Limb (tissue), 2 donors: ENCODE data around the gene KRTAP10-3.

Experiments used
- DNase-seq, 2 donors: peaks; one replicate each; pipeline ENCODE4 v3.0.0-alpha.2; 2016; ENCODE audit errors: extremely low spot score in 2 of 2

The KRTAP10-3 gene

DNA sequence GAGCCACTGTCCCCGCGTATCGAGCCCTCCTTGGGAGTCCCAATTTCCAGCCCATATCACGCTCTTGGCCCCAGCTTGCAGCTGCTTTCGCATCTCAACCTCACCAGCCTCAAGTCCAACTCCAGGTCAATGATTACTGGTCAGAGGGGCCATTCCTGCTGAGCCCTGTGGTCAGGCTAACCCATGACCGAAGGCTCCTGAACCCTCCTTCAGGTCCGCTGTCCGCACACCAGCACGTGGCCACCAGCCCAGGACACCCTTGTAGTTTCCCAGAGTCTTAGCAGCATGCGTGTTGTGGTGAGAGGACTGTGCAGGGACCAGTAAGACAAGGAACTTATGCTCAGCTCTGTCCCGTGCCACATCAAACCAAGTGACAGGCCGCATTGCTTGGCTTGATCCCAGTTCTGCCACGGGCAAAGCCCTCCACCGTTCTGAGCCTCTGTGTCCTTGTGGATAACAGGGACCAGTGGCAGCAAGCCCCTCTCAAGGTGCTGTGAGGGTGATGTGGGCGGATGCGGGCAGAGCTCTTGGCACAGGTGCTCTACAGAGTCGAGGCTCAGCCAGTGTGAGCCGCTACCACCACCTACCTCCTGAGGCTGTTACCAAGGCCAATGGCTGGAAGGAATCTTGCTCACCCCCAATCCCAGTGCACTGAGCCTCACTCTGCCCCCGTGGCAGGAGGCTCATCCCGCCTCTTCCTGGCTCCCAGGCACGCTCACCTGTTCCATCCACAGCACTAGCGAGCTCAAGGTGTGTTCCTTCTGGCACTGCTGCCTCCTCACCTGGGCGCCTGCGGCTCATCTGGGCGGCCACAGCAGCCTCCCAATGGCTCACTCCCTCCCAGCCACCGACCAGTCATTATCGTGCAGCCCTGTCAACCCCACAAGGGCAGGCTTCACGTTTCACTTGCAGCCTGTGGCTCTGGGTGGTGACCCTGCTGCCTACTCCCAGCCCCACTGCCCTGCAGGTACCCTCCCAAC is 39.0 kb downstream of the KRTAP10-3 start:
- DNase-seq, result no peak

DNA sequence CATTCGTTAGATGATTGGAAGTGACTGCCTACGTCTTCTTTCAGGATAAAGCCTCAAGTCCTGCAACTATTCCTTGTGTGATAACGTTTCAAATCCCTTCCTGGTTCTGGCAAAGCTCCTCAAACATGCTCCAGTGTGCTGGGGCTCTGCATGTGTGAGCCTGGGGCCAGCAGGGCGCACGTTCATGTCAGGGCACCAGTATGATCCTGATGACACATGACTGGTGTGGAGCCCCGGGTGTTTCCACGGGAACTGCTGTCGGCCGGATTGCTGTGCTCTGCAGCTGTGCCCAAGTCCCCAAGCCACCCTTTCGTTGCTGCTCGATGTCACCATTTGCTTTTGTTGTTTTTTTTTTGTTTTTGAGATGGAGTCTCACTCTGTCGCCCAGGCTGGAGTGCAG is 39.9 kb downstream of the KRTAP10-3 start:
- DNase-seq, result no peak

DNA sequence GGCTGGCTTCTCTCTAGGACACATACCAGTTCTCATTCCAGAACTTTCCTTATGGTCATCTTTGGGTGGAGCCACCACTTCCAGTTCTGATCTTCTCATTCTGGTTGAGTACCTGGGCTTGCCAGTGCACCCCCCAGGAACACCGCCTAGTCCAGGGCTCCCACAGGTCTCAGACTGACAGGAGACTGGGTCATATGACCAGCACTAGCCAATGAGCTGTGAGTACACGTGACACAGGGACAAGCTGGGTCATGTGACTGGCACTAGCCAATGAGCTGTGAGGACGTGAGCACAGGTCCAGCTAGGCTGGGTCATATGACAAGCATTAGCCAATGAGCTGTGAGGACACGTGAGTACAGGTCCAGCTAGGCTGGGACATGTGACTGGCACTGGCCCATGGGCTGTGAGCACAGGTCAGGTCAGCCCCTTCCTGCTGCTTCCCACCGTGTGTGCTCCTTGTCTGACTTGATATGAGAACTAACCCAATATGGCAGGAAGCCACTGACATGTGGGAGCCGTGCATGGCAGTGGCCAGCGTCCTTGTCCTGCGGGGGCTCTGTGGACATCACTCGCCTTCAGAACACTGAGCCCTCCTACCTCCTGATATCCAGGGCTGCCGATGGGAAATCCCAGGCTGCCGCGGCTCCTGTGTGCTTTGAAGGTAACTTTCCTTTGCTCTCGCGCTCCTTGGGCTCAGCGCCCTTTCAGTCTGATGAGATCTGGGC is 41.3 kb downstream of the KRTAP10-3 start:
- no peak for DNase-seq

DNA sequence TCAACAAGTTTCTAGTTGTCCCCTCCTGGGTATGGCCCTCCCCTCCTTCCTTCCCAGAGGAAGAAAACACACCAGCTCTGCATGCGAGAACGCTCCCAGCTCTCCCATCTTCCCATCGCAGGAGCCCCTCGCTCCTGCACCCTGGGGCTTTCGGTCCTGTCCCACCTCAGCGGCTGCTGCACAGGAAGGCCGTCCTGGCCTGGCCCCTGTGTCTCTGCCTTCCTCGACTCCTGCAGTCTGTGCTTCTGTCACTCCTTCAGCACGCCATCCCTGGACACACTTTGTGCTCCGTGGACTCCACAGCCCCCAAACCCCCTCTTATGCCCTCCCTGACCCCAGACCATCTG is 41.8 kb downstream of the KRTAP10-3 start:
- no peak for DNase-seq

DNA sequence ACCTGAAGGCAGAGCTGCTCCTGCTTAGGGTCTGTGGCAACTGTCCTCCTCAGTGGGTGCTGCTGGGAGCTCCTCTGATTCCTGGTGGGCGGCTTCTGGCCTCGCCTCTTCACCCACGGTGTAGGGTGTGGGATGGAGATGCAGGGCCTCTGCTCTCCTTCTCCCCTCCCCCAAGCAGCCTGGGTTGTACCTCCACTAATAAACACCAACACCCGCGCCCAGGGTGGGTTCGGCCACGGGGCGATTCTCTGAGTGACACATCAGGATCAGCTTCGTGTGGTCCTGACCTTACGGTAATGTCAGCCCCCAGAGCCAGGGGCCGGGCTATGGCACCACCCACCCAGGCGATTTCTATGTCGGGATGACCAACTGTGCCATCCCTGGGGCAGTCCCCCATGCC is 42.3 kb downstream of the KRTAP10-3 start:
- DNase-seq, result no peak

DNA sequence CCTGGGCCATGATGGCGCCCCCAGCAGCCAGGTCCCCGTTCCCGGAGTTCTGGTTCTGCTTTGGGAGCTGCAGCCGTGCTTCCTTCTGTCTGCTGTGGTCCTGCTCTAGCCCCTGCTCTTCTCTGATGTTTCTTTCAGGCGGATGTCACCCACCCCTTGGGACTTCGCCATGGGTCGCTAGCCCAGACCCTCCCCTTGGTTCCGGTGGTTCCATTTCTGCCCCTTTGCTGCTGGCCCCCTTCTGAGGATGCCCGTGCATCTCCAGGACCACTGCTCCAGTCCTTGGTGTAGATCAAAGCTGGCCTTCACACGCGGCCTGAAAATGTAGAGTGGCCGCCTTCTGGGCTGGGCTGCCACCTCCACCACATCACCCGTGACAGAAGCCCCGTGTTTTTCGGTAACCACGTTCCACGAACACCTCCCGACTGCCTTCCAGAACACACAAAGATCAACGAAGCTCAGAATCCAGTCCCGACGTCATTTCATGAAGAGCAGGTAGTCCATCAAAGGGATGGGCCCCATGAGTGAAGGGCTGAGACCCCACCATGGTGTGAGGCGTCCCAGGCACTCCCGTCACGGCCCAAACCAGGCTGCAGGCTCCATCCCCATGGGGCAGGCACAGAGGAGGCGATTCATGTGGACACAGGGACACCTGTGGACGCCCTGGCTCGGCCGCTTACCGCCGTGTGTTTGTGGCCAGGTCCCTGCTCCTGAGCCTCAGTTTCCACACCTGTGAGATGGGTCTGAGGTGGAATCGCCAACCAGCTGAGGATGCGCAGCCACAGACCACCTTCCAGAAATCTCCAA is 43.0 kb downstream of the KRTAP10-3 start:
- no peak for DNase-seq

DNA sequence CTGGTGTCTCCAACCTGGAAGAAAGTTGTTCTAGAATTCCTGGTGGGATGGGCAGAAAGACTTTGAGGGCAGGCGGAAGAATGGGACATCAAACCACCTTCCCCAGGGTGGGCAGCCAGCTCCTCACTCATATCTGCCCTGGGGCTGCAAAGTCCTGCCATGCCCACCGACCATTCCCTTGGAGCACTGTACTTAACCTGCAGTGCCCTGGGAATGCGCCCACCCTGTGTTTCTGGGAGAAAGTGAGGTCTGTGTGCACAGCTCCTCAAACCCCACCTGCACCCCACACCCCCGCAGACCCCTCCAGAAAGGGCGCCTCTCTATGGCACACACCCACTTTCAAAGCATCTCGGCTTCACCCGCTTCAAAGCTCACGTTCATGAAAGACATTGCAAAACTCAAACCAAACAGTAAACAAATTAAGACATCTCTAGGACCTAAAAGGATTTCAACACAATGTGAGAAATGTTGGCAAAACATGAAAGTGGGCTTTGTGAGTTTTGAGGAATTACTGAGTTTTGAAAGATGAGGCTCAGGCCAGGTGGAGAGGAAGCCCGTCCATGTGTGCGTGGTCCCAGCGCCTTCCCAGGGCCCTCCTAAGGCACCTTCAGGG is 43.7 kb downstream of the KRTAP10-3 start:
- DNase-seq, result no peak

DNA sequence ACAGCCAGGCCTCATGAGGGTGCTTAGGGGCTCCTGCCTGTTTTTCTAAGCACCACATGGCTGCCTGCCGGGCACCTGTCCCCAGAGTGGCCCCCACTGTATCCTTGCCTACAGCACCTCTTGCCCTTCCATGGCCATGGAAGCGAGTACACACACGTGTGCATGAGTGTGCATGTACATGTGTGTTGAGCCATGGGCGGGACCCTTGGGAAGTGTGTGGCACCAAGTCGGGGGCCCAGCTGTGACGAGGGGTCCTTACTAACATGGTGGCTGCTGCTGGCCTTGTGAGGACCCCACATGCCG is 44.4 kb downstream of the KRTAP10-3 start:
- DNase-seq, result no peak

DNA sequence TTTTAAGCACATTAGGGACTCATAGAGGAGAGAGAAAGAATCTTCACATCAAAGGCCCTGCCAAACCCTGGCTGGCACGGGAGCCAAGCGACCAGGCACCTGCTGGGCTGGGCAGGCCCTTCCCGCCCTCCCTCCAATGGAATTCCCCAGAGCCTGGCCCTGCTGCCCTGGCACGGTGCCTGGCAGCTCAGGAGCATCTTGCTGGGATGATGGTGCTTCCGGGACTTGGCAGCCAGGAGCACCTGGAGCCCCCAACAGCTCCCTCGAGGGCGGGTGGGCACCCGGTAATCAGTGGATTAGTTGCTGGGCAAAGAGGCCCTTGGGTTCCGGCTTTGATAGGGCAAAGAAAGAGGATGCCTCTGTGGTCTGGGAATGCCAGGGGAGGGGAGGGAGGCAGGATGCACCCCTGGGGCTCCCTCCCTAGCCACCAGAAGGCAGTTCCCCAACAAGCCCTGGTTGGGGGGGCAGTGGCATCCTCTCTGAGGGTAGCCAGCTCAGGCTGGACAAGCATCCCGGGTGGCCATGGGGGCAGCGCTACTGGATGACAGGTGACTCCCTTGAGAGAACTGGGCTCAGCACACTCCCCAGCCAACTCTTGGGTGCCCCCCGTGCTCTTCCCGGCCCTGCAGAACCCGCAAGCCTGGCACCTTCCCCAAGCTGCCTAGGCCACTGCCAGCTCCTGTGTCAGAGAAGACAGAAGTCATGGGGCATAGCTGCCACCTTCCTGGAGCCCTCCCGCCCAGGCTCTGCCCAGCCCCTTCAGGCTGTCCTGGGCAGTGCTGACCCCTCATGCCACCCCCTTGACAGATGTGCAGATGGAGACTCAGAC is 45.0 kb downstream of the KRTAP10-3 start:
- DNase-seq, result no peak

DNA sequence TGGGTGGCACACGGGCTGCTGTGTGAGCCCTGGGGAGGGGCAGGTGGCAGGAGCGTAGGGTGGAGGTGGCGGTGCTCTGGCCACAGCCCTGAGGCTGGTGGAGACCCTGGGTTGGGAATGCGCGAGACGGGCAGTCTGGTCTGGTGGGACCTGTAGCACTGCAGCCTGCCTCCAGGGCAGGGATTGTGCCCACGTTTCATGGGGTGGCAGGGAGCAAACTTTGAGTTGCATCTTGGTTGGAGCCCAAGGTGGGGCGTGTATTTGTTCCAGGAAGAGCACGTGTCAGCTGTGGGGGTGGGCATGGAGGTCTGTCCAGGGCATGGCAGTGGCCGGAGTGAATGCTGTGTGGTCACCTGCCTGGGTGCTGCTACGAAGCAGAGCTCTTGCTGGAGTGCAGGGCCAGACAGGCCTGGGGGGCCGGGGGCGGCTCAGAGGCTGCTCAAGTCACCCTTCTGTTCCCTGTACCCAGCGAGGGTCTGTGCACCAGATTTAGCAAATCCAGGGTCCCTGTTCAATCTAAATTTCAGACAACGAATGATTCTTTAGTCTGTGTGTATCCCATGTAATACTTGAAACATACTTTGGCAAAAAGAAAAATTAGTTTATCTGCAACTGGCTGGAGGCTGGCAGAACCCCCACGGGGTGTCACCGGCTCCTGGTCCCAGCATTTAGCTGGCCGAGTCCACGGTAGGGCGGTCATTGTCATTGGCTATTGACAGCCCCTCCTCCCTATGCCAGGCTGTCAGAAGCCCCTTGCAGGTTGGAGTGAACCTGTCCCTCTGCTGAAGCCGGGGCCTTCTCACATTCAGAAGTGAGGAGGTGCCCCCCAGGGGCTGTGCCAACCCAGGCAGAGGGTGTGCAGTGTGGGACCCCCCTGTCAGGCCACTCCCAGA is 45.9 kb downstream of the KRTAP10-3 start:
- DNase-seq, result no peak

DNA sequence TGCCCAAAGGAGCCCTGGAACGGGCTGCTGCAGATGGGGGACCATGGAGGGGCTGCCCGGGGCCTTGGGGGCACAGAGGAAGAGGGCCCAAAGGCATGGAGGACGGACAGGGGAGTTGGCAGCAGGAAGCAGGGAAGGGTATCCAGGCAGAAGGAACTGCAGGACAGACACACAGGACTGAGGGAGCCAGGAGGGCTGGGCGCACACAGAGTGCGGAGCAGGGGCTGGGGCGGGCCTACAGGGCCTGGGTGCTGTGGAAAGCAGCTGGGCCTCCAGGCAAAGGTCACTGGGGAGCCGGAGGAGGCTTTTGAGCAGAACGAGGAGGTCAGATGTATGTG is 46.7 kb downstream of the KRTAP10-3 start:
- DNase-seq, result no peak

DNA sequence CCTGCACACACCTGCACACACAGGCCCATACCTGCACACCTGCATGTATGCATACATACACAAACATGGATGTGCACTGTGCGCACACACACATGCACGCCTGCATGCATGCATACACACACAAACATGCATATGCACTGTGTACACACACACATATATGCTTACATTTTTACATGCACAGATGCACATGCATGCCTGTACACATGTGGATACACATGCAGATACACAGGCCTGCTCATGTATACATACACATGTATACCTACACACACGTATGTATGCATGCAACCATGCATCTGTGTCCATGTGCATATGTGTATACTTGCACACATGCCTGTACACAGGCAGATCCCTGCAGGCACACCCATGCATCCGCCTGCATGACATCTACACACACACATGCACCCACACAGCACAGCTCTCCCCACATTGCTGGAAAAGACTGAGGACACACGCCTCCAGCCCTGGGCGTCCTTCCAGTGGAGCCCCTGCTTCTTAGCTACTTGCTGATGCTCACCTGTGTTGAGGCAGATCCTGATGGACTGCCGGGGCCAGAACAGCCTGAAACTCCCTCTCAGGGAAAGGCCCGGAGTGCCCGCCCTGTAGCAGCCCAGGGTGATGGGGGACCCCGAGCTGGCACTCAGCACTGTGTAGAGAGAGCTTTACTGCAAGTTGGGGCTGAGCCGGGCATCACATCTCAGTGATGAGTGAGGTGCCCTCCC is 47.2 kb downstream of the KRTAP10-3 start:
- DNase-seq, result no peak

DNA sequence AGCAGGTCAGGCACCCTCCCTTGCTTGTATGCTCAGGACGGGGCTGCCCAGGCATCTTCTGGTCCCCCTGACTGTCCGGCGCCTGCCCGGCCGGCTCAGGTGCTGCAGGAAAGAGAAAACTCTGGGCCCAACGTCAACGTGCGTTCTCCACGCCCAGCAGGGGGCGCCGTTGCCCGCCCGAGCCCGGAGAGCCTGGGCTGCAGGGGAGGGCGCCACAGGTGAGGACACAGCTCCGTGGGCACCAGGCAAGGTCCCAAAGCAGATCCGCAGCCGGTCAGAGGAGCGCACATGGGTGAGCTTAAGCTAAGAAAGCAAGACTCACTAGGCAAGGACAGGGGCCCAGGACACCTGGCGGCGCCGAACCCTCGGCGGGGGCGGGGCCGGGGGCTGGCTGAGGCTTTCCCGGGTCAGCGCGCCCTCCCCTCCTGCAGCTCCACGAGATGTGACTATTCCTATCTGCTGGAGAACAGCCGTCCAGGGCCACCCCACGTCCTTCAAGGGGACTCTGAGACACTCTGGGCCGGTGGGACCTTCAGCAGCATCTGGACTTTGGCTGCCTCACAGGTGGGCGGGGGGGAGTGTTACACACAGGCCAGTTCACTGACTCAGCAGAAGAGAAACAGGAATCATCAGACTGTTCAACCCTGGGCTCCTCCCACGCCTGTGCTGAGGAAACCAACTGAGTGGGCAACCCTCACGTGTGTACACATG is 47.9 kb downstream of the KRTAP10-3 start:
- DNase-seq, result peak; percentile 12 to 74

DNA sequence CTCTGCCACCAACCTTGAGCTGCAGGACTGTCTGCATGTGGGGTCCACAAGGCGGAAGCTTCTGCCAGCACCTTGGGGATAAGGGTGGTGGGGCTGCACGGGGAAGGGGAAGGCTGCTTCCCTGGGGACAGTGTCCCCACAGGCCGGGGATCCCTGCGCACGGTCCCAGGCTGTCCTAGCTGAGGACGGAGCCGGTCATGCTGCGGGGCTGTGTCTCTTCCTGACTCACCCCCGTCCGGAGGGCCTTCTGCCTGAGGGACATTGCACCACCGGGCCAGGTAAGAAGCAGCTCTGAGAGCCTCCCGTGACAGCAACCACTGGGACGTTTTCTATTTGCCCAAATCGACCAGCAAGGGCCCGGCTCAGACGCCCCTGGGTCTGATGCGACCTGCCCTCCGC is 48.5 kb downstream of the KRTAP10-3 start:
- DNase-seq, result no peak

DNA sequence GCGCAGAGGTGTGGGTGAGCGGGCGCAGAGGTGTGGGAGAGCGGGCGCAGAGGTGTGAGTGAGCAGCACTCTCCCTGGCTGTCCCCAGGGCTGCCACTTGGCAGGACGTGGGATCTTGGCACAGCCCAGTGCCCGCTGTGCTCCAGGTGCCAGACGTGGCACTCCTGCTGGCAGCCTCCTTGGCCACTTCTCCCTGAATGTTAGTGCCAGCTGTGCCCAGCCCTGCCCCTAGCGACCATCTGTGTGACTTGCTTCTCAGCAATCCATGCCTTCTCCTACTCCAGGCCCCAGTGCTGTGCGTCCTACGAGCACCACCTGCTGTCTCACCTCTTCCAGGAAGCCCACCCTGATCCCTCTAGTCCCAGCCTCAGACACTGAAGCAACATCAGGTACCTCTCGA is 49.1 kb downstream of the KRTAP10-3 start:
- no peak for DNase-seq

DNA sequence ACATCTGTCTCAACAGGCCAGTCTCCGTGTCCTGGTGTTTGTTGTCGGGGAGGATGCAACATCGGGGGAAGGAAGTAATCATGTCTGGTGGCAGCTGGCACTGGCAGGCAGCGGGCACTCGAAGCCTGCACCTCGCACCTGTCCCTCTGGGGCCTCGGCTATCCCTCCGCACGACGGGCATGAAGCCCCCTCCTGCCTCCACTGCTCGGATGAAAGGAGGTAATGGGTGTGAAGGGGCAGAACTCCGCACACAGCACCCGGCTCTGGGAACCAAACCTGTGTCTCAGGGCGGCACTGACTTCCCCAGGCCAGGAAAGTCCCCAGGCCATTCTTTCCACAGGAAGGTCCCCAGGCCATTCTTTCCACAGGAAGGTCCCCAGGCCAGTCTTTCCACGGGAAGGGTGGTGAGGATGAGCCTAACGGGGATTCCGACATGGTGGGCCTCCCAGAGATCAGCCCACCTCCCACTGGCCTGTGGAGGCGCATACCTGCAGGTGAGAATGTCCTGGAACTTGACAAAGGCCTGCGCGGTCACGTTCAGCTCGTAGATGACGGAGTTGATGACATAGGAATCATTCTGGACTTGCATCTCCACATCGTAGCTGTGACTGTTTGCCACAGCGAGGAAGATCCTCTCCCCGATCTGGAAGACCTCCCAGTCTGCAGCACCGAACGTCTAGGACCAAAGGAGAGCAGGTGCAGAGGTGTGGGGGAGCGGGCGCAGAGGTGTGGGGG is 49.7 kb downstream of the KRTAP10-3 start:
- no peak for DNase-seq

DNA sequence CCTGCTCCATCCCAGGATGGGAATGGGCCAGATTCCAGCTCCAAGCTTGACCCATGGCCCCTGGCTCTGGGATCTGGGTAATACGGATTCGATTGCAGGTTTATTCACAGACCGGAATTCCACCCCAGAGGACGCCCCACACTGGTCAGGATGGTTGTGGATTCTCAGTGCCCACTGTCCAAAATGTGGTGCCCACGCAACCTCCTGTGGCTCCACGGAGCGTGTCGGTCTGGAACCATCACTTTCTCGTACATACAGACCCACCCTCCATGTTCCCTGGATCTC is 50.2 kb downstream of the KRTAP10-3 start:
- DNase-seq, result no peak
